ENCODE data around the gene RNLS.
"Not testable (repeated sequence)": the region's sequence is repeated elsewhere in the genome, so short reads cannot be mapped to it uniquely, and the experiment has no call there.

Gene RNLS

DNA sequence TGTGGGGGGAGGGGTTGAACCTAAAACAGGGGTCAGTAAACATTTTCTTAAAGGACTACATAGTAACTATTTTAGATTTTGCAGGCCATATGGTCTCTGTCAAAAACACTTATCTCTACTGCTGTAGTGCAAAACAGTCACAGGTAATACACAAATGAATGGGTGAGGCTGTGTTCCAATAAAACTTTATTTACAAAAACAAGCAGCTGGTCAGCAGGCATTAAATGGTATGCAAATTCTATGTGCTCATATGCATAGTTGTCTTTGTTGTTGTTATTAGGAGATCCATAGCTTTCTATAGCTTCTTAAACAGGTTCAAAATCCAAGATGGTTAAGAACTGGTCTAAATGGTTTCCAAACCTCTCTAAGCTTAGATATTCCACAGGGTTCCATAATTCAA lies 302.6 kb downstream of the RNLS start:
- no peak for ATAC-seq

DNA sequence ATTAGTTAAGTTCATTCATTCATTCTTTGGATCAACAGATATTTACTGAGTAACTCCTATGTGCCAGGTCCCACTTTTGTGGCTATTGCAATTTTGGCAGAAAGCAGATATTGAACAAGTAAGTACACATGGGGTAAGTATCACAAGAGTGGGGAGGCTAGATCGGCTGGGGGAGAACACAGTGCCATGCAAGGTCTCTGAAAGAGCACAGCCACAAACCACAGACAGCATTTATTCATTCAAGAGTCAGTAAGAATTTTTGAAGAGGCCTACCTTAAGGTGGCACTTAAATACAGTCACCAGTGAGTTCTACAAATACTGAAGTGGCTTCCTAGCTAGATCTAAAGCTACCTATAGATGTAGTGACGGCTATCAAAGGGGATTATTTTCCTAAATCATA lies 304.2 kb downstream of the RNLS start:
- no peak for ATAC-seq
- TF ChIP-seq TCF4 (CRISPR knock-in tag; IDR thresholded peaks at IDR 0.05; ENCODE audit: borderline replicate concordance): no peak
- TF ChIP-seq, protein P1, sequence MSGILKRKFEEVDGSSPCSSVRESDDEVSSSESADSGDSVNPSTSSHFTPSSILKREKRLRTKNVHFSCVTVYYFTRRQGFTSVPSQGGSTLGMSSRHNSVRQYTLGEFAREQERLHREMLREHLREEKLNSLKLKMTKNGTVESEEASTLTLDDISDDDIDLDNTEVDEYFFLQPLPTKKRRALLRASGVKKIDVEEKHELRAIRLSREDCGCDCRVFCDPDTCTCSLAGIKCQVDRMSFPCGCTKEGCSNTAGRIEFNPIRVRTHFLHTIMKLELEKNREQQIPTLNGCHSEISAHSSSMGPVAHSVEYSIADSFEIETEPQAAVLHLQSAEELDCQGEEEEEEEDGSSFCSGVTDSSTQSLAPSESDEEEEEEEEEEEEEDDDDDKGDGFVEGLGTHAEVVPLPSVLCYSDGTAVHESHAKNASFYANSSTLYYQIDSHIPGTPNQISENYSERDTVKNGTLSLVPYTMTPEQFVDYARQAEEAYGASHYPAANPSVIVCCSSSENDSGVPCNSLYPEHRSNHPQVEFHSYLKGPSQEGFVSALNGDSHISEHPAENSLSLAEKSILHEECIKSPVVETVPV (CRISPR knock-in tag; IDR thresholded peaks at IDR 0.05): no peak
- TF ChIP-seq, protein P2, sequence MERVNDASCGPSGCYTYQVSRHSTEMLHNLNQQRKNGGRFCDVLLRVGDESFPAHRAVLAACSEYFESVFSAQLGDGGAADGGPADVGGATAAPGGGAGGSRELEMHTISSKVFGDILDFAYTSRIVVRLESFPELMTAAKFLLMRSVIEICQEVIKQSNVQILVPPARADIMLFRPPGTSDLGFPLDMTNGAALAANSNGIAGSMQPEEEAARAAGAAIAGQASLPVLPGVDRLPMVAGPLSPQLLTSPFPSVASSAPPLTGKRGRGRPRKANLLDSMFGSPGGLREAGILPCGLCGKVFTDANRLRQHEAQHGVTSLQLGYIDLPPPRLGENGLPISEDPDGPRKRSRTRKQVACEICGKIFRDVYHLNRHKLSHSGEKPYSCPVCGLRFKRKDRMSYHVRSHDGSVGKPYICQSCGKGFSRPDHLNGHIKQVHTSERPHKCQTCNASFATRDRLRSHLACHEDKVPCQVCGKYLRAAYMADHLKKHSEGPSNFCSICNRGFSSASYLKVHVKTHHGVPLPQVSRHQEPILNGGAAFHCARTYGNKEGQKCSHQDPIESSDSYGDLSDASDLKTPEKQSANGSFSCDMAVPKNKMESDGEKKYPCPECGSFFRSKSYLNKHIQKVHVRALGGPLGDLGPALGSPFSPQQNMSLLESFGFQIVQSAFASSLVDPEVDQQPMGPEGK (CRISPR knock-in tag; IDR thresholded peaks at IDR 0.05; ENCODE audit: borderline replicate concordance): no peak

More for the DNA sequence above, 302.6 kb downstream of the RNLS start:
- TF ChIP-seq BACH2 (CRISPR knock-in tag; IDR thresholded peaks at IDR 0.05; ENCODE audit: borderline replicate concordance) (no peak), CSDC2 (CRISPR knock-in tag; IDR thresholded peaks at IDR 0.05) (no peak), TCF4 (CRISPR knock-in tag; IDR thresholded peaks at IDR 0.05; ENCODE audit: borderline replicate concordance) (no peak), ARNTL (CRISPR knock-in tag; IDR thresholded peaks at IDR 0.05; ENCODE audit: borderline replicate concordance, low read depth) (no peak), ISL1 (CRISPR knock-in tag; IDR thresholded peaks at IDR 0.05) (no peak)

DNA sequence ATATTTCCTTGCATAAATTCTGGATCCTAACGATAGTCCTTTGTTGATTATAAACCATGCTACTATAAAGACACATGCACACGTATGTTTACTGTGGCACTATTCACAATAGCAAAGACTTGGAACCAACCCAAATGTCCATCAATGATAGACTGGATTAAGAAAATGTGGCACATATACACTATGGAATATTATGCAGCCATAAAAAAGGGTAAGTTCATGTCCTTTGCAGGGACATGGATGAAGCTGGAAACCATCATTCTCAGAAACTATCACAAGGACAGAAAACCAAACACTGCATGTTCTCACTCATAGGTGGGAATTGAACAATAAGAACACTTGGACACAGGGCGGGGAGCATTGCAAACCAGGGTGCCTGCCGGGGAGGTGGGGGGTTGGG lies 306.2 kb downstream of the RNLS start:
- ATAC-seq: not testable (repeated sequence)

DNA sequence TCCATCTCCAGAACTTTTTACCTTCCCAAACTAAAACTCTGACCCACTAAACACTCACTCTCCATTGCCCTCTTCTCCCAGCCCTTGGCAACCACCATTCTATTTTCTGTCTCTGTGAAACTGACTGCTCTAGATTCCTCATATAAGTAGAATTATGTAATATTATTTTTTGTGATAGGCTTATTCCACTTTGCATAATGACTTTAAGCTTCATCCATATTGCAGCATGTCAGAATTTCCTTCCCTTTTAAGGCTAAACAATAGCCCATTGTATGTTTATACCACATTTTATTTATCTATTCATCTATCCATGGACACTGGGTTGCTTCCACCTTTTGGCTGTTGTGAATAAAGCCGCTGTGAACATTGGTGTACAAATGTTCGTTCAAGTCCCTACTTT lies 308.8 kb downstream of the RNLS start:
- no peak for TF ChIP-seq BACH2 (CRISPR knock-in tag; IDR thresholded peaks at IDR 0.05; ENCODE audit: borderline replicate concordance)
- TF ChIP-seq ISL1 (CRISPR knock-in tag; IDR thresholded peaks at IDR 0.05): no peak
- TF ChIP-seq ZNF8 (CRISPR knock-in tag; IDR thresholded peaks at IDR 0.05): no peak
- TF ChIP-seq, protein P3, sequence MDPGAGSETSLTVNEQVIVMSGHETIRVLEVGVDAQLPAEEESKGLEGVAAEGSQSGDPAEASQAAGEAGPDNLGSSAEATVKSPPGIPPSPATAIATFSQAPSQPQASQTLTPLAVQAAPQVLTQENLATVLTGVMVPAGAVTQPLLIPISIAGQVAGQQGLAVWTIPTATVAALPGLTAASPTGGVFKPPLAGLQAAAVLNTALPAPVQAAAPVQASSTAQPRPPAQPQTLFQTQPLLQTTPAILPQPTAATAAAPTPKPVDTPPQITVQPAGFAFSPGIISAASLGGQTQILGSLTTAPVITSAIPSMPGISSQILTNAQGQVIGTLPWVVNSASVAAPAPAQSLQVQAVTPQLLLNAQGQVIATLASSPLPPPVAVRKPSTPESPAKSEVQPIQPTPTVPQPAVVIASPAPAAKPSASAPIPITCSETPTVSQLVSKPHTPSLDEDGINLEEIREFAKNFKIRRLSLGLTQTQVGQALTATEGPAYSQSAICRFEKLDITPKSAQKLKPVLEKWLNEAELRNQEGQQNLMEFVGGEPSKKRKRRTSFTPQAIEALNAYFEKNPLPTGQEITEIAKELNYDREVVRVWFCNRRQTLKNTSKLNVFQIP (CRISPR knock-in tag; IDR thresholded peaks at IDR 0.05; ENCODE audit: borderline replicate concordance, low read depth): no peak
- ATAC-seq: no peak

DNA sequence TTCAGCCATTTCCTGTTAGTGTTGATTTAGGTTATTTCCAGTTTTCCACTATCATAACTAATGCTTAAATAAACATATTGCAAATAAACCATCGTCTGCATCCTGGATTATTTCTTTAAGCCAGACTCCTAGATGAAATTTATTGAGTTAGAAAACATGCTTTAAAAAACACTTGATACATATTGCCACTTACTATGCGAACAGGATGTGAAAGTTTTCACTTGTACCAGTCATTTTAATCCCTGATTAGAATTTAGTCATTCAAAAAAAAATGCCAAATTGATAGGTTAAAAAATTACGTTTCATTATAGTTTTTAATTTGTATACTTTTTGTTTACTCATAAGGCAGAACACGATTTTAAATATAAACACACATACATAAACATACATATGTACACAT lies 309.6 kb downstream of the RNLS start:
- TF ChIP-seq GLIS3 (CRISPR knock-in tag; IDR thresholded peaks at IDR 0.05) (no peak), PPARA (CRISPR knock-in tag; IDR thresholded peaks at IDR 0.05; ENCODE audit: borderline replicate concordance) (no peak)
- TF ChIP-seq, protein P3 (CRISPR knock-in tag; IDR thresholded peaks at IDR 0.05; ENCODE audit: borderline replicate concordance, low read depth): no peak
- ATAC-seq: no peak

DNA sequence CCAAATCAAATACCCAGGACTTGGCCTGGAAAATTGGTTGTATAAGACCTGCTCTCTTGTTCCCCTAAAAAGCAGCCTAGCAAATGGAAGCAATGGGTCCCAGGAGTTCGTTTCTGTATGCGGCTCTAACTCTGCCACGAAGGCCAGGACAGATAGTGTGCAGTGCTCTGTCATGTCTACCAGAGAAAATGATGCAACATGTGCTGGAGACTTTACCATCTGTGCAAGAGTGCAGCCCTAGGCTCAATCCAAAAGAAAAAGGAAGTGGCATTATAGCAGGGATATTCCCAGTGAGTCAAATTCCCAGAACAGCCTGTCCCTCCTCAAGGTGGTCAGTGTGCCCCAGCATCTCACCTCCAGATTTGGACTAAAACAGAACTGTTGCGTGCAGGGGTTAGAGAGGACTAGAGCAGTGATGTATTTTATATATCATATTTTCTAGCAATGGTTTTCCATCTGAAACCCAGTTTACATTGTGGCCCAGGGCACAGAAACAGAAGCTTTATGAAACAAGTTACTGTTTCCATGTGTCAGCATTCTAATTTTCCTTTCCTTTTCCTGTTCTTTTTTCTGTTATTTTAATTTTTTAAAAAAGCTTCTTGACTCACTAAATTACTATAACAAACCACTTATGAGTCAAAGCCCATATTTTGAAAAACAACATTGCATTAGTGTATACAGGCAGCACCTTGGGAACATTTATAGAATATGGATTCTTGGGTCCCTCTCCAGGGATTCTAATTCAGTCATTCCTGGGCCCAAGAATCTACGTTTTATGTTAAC lies 311.2 kb downstream of the RNLS start:
- TF ChIP-seq CSDC2 (CRISPR knock-in tag; IDR thresholded peaks at IDR 0.05) (no peak), PPARA (CRISPR knock-in tag; IDR thresholded peaks at IDR 0.05; ENCODE audit: borderline replicate concordance) (no peak), OSR1 (CRISPR knock-in tag; IDR thresholded peaks at IDR 0.05) (no peak), ZC3H10 (CRISPR knock-in tag; IDR thresholded peaks at IDR 0.05) (no peak)
- peak; percentile 42 for ATAC-seq

Data from SK-N-SH treated with all-trans-retinoic acid at 6 μM for 48 hours (cell line).